HepG2 (cell line): Measurements from ENCODE around the gene THRSP. TPM values are rescaled to one million over a fixed set of nuclear protein-coding genes. Genes with fewer than 3 reads are reported as not detected.

Source experiments
- ATAC-seq: fragments of 200-7000 bp; cut with Tn5 transposase; 3 replicates; pipeline ENCODE4 v1.9.1; 2020; ENCODE audit warnings: mild to moderate bottlenecking, moderate library complexity
- BruUV-seq: library from RNA; stranded (reverse); fragments of 400-500 nt; replicated peaks from 2 replicates; lab custom pipeline; 2021; lab: Mats Ljungman, UMichigan
- CTCF ChIA-PET: fragments of 300-600 bp; formaldehyde crosslinking; extraction: SDS; loops from one replicate; lab custom pipeline; 2021; ENCODE audit warnings: low total read pairs, inconsistent platforms, low intra/inter-chr PET ratio; lab: Yijun Ruan, JAX
- POLR2A ChIA-PET: fragments of 350-600 bp; sonication (Branson Sonifier 250); formaldehyde crosslinking; loops from one replicate; lab custom pipeline; 2020; ENCODE audit warnings: antibody characterized with exemption, inconsistent platforms; lab: Yijun Ruan, JAX
- DNase-seq: peaks from one replicate; pipeline ENCODE4 v3.0.0-alpha.2; 2015; ENCODE audit warnings: low spot score
- FAIRE-seq: peaks from 3 replicates; lab custom pipeline; 2011; peaks lifted over from hg19 to GRCh38; lab: Jason Lieb, UNC
- H2AFZ ChIP-seq: one replicate; pipeline ENCODE4 v1.6.1; 2011; ENCODE audit warnings: low read length, inconsistent platforms
- H3K27ac ChIP-seq: fragments of 300-600 bp; 3 replicates; pipeline ENCODE4 v1.8.0; 2011; ENCODE audit warnings: mixed run types, mild to moderate bottlenecking, mixed read lengths, low read length, inconsistent platforms; ENCODE audit not compliant: insufficient read depth; ENCODE audit errors: extremely low read length
- H3K27me3 ChIP-seq, 2 experiments: fragments of 200-600 bp in 1 of 2; 2 replicates in 1 of 2; 3 replicates in 1 of 2; pipeline versions ENCODE4 v1.6.0 to v1.8.0; 2011; ENCODE audit warnings: low read length in 2 of 2, mild to moderate bottlenecking in 2 of 2, moderate library complexity in 2 of 2, inconsistent platforms in 1 of 2; ENCODE audit not compliant: insufficient read depth in 2 of 2, control insufficient read depth in 1 of 2
- H3K36me3 ChIP-seq, 2 experiments: fragments of 200-600 bp in 1 of 2; replicated peaks in 1 of 2; 2 replicates in 1 of 2; 3 replicates in 1 of 2; pipeline versions ENCODE4 v1.5.1 to v1.8.0; 2011; ENCODE audit warnings: low read length in 2 of 2, inconsistent platforms in 1 of 2; ENCODE audit not compliant: insufficient read depth in 2 of 2, control insufficient read depth in 1 of 2
- H3K4me1 ChIP-seq: 2 replicates; pipeline ENCODE4 v1.5.1; 2012; ENCODE audit warnings: low read length, inconsistent platforms; ENCODE audit not compliant: insufficient read depth
- H3K4me2 ChIP-seq: 2 replicates; pipeline ENCODE4 v1.6.0; 2011; ENCODE audit warnings: low read depth, low read length, inconsistent platforms
- H3K4me3 ChIP-seq, 3 experiments: fragments of 200-600 bp in 1 of 3; sonication (generic), shearing (Covaris generic) in 1 of 3; replicated peaks in 1 of 3; 2 replicates each; pipeline ENCODE4 v1.5.1; 2011 to 2016; ENCODE audit warnings: low read length in 3 of 3, inconsistent platforms in 2 of 3, low read depth in 2 of 3, mild to moderate bottlenecking in 2 of 3, control low read depth in 1 of 3, mixed read lengths in 1 of 3; ENCODE audit not compliant: insufficient read depth in 1 of 3
- H3K79me2 ChIP-seq: one replicate; pipeline ENCODE4 v1.6.1; 2011; ENCODE audit warnings: low read length, inconsistent platforms; ENCODE audit not compliant: insufficient read depth
- H3K9ac ChIP-seq: 2 replicates; pipeline ENCODE4 v1.6.0; 2011; ENCODE audit warnings: mild to moderate bottlenecking, low read depth, low read length, inconsistent platforms; ENCODE audit not compliant: insufficient read depth
- H3K9me3 ChIP-seq: 2 replicates; pipeline ENCODE4 v1.5.1; 2012; ENCODE audit warnings: mild to moderate bottlenecking, low read length
- H4K20me1 ChIP-seq: 2 replicates; pipeline ENCODE4 v1.6.0; 2011; ENCODE audit warnings: inconsistent platforms, mild to moderate bottlenecking, low read length, moderate library complexity; ENCODE audit not compliant: insufficient read depth
- IKZF4 ChIP-seq: sonication (generic); formaldehyde crosslinking; IDR thresholded peaks from 2 replicates; pipeline ENCODE4 v1.5.1; 2020; ENCODE audit warnings: borderline replicate concordance, mild to moderate bottlenecking, low read depth, missing genetic modification reagents; ENCODE audit errors: not compliant biosample characterization
- MAFF ChIP-seq: IDR thresholded peaks from 2 replicates; pipeline ENCODE4 v1.6.1; 2011; ENCODE audit warnings: low read depth, low read length, improper control_type of control experiment
- MAFK ChIP-seq, 2 experiments: IDR thresholded peaks in 1 of 2; conservative IDR thresholded peaks in 1 of 2; 2 replicates each; pipeline ENCODE4 v1.6.1; 2011; ENCODE audit warnings: improper control_type of control experiment in 2 of 2, low read length in 2 of 2
- REL ChIP-seq: sonication (generic); formaldehyde crosslinking; conservative IDR thresholded peaks from 2 replicates; pipeline ENCODE4 v1.8.0; 2022; ENCODE audit warnings: mild to moderate bottlenecking, missing genetic modification reagents, moderate library complexity
- SRSF9 ChIP-seq: fragments of 200-400 bp; formaldehyde crosslinking; IDR thresholded peaks from 2 replicates; pipeline ENCODE4 v1.6.1; 2018; ENCODE audit warnings: borderline replicate concordance, mild to moderate bottlenecking, low read depth, low read length; ENCODE audit not compliant: insufficient read depth, poor library complexity, severe bottlenecking
- SUZ12 ChIP-seq: fragments of 150-350 bp; IDR thresholded peaks from 2 replicates; pipeline ENCODE4 v1.6.1; 2014; ENCODE audit warnings: low read depth, low read length
- TSC22D2 ChIP-seq: sonication (generic); formaldehyde crosslinking; IDR thresholded peaks from 2 replicates; pipeline ENCODE4 v1.5.1; 2020; ENCODE audit warnings: missing genetic modification reagents, mild to moderate bottlenecking, borderline replicate concordance
- ZNF136 ChIP-seq: sonication (generic); formaldehyde crosslinking; IDR thresholded peaks from 2 replicates; pipeline ENCODE4 v1.8.1; 2022; ENCODE audit warnings: low read depth, mild to moderate bottlenecking, moderate library complexity, missing genetic modification reagents
- ZNF451 ChIP-seq: sonication (generic); formaldehyde crosslinking; IDR thresholded peaks from 2 replicates; pipeline ENCODE4 v1.5.0; 2020; ENCODE audit warnings: mild to moderate bottlenecking, missing genetic modification reagents
- ZNF468 ChIP-seq: sonication (generic); formaldehyde crosslinking; IDR thresholded peaks from 2 replicates; pipeline ENCODE4 v1.8.0; 2022; ENCODE audit warnings: mild to moderate bottlenecking, moderate library complexity, missing genetic modification reagents
- ZNF558 ChIP-seq: sonication (generic); formaldehyde crosslinking; IDR thresholded peaks from 2 replicates; pipeline ENCODE4 v1.9.0; 2022; ENCODE audit warnings: mild to moderate bottlenecking, missing genetic modification reagents, borderline replicate concordance
- WGBS: methylation state at CpG from one replicate; pipeline ENCODE4 v1.1.6; 2017; ENCODE audit warnings: low lambda C conversion rate; 5-methylcytosine and 5-hydroxymethylcytosine counted together
- in situ Hi-C: cut with HindIII; loops from 2 replicates; pipeline ENCODE4 v1.10.0; 2017; ENCODE audit warnings: low pct_unique_long_range_greater_than_20kb; ENCODE audit not compliant: extremely low pct_ligation_motif_present
- intact Hi-C: fragments of 100-400 bp; cut with micrococcal nuclease; formaldehyde crosslinking; loops from one replicate; pipeline ENCODE4 v1.10.0; 2022; ENCODE audit not compliant: unreplicated experiment
- polyA plus RNA-seq, 8 experiments: library from polyadenylated mRNA; depleted of rRNA in 3 of 8; stranded (reverse) in 7 of 8; unstranded in 1 of 8; fragments of >200 nt; fragmentation: Illumina TruSeq in 4 of 8; extraction: Trizol in 4 of 8; gene quantifications; 2 replicates each; pipeline versions ENCODE4 v1.2.1 to v1.2.3, GENCODE V29; 2011 to 2016; ENCODE audit warnings: low read depth in 4 of 8, missing spikeins in 1 of 8, mixed read lengths in 1 of 8; ENCODE audit not compliant: insufficient read depth in 1 of 8
- total RNA-seq, 5 experiments: library from RNA; depleted of rRNA; stranded (reverse); fragments of >200 nt; fragmentation: Illumina TruSeq; extraction: Trizol; gene quantifications; 2 replicates each; pipeline ENCODE4 v1.2.3, GENCODE V29; 2016; ENCODE audit warnings: low read depth in 1 of 5
- TF ChIP-seq, protein P1 (sequence below): sonication (generic); formaldehyde crosslinking; IDR thresholded peaks from 2 replicates; pipeline ENCODE4 v1.8.1; 2022; ENCODE audit warnings: mild to moderate bottlenecking, missing genetic modification reagents
- TF ChIP-seq, protein P2 (sequence below): sonication (generic); formaldehyde crosslinking; IDR thresholded peaks from 2 replicates; pipeline ENCODE4 v1.4.0; 2020; ENCODE audit warnings: missing genetic modification reagents, borderline replicate concordance
- TF ChIP-seq, protein P3 (sequence below): IDR thresholded peaks from 2 replicates; pipeline ENCODE4 v1.6.1; 2016; ENCODE audit warnings: missing biosample characterization, missing genetic modification reagents, low read depth

Gene THRSP
- total and polyA plus RNA-seq, 2 of the 13 experiments (the other 11 are each of a cell fraction or from before 2014, with no cell fraction given): 0.13 to 0.58 TPM

DNA sequence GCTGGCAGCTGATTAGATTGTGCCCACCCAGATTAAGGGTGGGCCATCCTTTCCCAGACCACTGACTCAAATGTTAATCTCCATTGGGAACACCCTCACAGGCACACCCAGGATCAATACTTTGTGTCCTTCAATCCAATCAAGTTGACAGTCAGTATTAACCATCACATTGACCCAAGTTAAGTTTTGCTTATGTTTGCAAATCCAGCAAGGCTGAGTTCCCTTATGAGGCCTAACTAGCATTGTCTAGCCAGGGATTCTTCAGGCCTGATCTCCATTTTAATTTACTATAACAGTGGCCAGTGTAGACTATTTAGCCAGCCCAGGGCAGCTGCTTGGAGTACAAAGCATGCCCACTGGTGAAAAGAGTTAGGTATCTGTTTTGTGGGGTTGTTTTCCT lies 38.3 kb upstream of the THRSP start:
- Histone ChIP-seq H3K27ac (no peak overlapping the region), H3K9me3 (no peaks in the 10 kb centered on the region)
- TF ChIP-seq MAFF (peak; percentile 28; the same call in 1 of the 2 replicates), MAFK (conservative IDR thresholded peaks at IDR 0.05 in 1 of 2, IDR thresholded peaks at IDR 0.05 in 1 of 2; ENCODE audit: low read length in 2 of 2) (peak; percentile 65 to 66)
- TF ChIP-seq, protein P1, sequence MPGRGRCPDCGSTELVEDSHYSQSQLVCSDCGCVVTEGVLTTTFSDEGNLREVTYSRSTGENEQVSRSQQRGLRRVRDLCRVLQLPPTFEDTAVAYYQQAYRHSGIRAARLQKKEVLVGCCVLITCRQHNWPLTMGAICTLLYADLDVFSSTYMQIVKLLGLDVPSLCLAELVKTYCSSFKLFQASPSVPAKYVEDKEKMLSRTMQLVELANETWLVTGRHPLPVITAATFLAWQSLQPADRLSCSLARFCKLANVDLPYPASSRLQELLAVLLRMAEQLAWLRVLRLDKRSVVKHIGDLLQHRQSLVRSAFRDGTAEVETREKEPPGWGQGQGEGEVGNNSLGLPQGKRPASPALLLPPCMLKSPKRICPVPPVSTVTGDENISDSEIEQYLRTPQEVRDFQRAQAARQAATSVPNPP (CRISPR knock-in tag): no peak
- TF ChIP-seq, all 625 proteins: peak for 2
- DNase-seq: no peak
- H3K9ac ChIP-seq: no peak overlapping the region
- POLR2A ChIA-PET: interaction anchor here (0.6 kb wide), 1 partner anchor 203 kb away, joined by 4 read pairs; no protein-coding TSS in a partner anchor
- in situ Hi-C loops (no loop called here), intact Hi-C loops (no loop called here)
- H3K4me1 ChIP-seq: peaks cover 63% of the 10 kb centered on the region
- no TSS peak for BruUV-seq
- H4K20me1 ChIP-seq: no peaks in the 10 kb centered on the region
- H3K27me3 ChIP-seq: no peaks in the 10 kb centered on the region
- H3K4me3 ChIP-seq: no peak overlapping the region
- ATAC-seq: no peak
- no peak overlapping the region for H2AFZ ChIP-seq
- H3K4me2 ChIP-seq: no peak overlapping the region
- H3K36me3 ChIP-seq: no peaks in the 10 kb centered on the region
- CTCF ChIA-PET: no interaction called here
- FAIRE-seq: no peak
- H3K79me2 ChIP-seq: no peaks in the 10 kb centered on the region

DNA sequence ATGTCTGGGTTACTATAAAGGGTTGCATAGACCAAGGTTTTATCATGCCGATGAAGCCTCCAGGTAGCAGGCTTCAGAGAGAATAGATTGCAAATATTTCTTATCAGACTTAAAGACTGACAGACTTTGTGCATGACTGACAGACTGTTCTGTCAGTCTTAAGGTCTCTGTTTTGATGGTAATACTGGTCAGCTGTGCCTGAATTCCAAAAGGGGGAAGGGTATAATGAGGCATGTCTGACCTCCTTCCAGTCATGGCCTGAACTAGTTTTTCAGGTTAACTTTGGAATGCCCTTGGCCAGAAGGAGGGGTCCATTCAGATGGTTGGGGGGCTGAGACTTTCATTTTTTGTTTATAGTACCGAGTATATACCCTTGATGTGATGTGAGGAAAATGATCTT lies 35.9 kb upstream of the THRSP start:
- no peak overlapping the region for H3K4me2 ChIP-seq
- POLR2A ChIA-PET: no interaction called here
- TF ChIP-seq, protein P2, sequence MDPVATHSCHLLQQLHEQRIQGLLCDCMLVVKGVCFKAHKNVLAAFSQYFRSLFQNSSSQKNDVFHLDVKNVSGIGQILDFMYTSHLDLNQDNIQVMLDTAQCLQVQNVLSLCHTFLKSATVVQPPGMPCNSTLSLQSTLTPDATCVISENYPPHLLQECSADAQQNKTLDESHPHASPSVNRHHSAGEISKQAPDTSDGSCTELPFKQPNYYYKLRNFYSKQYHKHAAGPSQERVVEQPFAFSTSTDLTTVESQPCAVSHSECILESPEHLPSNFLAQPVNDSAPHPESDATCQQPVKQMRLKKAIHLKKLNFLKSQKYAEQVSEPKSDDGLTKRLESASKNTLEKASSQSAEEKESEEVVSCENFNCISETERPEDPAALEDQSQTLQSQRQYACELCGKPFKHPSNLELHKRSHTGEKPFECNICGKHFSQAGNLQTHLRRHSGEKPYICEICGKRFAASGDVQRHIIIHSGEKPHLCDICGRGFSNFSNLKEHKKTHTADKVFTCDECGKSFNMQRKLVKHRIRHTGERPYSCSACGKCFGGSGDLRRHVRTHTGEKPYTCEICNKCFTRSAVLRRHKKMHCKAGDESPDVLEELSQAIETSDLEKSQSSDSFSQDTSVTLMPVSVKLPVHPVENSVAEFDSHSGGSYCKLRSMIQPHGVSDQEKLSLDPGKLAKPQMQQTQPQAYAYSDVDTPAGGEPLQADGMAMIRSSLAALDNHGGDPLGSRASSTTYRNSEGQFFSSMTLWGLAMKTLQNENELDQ (CRISPR knock-in tag): no peak
- TF ChIP-seq ZNF558 (CRISPR knock-in tag): no peak
- no peak for TF ChIP-seq TSC22D2 (CRISPR knock-in tag)
- no peak for TF ChIP-seq REL
- TF ChIP-seq IKZF4 (CRISPR knock-in tag): no peak
- no peak for TF ChIP-seq SUZ12
- no peak for TF ChIP-seq SRSF9
- TF ChIP-seq ZNF136: no peak
- no peak for TF ChIP-seq ZNF468 (CRISPR knock-in tag)
- TF ChIP-seq ZNF451 (CRISPR knock-in tag): no peak
- TF ChIP-seq, protein P3, sequence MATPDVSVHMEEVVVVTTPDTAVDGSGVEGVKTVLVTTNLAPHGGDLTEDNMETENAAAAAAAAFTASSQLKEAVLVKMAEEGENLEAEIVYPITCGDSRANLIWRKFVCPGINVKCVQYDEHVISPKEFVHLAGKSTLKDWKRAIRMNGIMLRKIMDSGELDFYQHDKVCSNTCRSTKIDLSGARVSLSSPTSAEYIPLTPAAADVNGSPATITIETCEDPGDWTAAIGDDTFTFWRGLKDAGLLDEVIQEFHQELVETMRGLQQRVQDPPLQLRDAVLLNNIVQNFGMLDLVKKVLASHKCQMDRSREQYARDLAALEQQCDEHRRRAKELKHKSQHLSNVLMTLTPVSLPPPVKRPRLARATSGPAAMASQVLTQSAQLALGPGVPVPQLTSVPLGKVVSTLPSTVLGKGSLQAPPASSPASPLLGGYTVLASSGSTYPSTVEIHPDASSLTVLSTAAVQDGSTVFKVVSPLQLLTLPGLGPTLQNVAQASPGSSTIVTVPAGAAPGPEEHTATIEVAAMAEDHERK (CRISPR knock-in tag): no peak

More for the DNA sequence above, 35.9 kb upstream of the THRSP start:
- BruUV-seq: no TSS peak
- 45% methylated on average over 2 of the region's 2 CpGs for WGBS
- H3K27ac ChIP-seq: no peak overlapping the region
- H3K27me3 ChIP-seq: no peaks in the 10 kb centered on the region
- peaks cover 63% of the 10 kb centered on the region for H3K4me1 ChIP-seq
- no peak overlapping the region for H3K9ac ChIP-seq
- no peaks in the 10 kb centered on the region for H4K20me1 ChIP-seq
- in situ Hi-C loops (no loop called here), intact Hi-C loops (no loop called here)
- no peak overlapping the region for H2AFZ ChIP-seq
- CTCF ChIA-PET: no interaction called here
- H3K79me2 ChIP-seq: no peaks in the 10 kb centered on the region
- DNase-seq (no peak), FAIRE-seq (no peak), ATAC-seq (no peak)
- no peak overlapping the region for H3K4me3 ChIP-seq
- H3K36me3 ChIP-seq: no peaks in the 10 kb centered on the region
- no peaks in the 10 kb centered on the region for H3K9me3 ChIP-seq
